ENCODE data around the gene NRXN3.

The NRXN3 gene

DNA sequence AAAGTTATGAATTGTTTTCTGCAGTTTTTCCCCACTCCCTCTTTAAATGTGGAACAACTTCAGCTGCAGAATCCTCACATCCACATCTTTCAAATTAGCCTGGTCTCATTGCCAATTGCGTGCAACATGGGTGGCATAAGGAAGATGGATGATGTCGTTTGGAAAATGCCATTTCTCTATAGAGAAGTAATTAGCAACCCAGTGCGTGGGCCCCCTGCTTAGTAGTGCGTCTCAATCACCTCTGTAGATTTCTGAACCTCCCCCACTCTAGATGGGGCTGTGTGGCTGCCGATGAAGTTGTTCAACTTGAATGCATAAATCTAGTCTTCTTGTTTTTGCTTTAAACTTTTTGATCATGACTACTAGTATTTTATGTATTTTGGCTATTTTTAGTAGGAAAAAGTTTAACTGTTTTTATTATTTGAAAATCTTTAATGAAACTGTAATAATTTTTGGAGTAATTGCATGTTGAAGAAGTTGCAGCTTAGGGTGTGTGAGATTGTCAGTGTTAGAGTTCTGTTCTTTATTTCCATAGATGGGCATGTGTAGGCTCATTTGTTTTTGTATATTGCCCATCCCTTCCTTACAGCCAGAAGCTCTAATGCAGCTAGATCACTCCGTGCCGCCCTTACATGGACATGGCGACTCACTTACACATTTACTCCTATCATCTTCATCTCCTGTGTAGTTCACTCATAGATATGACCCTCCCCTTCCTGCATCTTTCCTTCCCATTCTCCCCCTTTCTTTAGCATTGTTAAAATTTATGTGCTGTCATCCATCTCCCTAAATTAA is 1683.0 kb downstream of the NRXN3 start:
- Mint-ChIP-seq H3K36me3 (no peaks in the 10 kb centered on the region), H3K4me1 (no peaks in the 10 kb centered on the region), H3K27ac (no peak overlapping the region), H3K9me3 (peaks cover 5% of the 10 kb centered on the region), H3K4me3 (no peak overlapping the region), H3K27me3 (no peaks in the 10 kb centered on the region)
- no peak for DNase-seq
- CTCF ChIA-PET, result no interaction called here

DNA sequence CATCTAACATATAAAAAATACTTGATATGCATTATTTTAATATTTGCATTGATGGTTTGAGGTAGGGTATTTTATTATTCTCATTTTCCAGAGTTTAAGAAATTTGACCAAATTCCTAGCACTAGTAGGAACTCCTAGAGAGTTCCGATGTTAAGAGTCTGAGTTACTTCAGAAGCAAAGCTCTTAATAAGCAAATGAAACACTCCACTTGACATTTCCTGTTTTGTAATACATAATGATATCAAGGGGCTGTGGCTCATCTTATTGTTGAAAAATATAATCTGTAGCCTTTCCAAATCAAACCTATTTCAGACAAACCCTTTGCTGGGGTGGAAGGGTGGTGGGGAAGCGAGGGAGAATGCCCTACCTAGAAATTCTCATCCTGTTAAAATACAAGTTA is 1685.6 kb downstream of the NRXN3 start:
- no peaks in the 10 kb centered on the region for H3K36me3 Mint-ChIP-seq
- no peaks in the 10 kb centered on the region for H3K4me1 Mint-ChIP-seq
- CTCF ChIA-PET, result no interaction called here
- no peak overlapping the region for H3K27ac Mint-ChIP-seq
- H3K27me3 Mint-ChIP-seq, result no peaks in the 10 kb centered on the region
- H3K9me3 Mint-ChIP-seq, result peaks cover 5% of the 10 kb centered on the region
- H3K4me3 Mint-ChIP-seq, result no peak overlapping the region
- no peak for DNase-seq

DNA sequence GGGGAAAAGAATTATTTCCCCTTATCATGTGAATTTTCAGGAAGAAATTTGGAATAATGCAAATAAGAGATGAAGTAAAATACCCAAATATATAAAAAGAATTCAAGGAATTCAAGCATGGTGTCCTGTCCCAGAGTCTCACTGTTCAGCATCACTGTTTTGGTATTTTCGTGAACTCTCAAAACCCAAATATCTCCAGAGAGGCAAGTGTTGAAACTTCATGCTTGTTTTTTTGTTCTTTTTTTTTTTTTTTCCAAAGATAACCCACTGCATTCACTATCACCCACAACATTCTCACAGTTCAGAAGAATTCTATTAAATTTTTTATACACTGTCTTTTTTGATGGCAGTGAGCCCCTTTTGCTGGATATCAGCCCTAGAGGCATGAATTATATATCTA is 1686.2 kb downstream of the NRXN3 start:
- Mint-ChIP-seq H3K36me3 (no peaks in the 10 kb centered on the region), H3K4me3 (no peak overlapping the region), H3K9me3 (peaks cover 8% of the 10 kb centered on the region), H3K27ac (no peak overlapping the region), H3K27me3 (no peaks in the 10 kb centered on the region), H3K4me1 (no peaks in the 10 kb centered on the region)
- CTCF ChIA-PET, result no interaction called here
- no peak for DNase-seq

DNA sequence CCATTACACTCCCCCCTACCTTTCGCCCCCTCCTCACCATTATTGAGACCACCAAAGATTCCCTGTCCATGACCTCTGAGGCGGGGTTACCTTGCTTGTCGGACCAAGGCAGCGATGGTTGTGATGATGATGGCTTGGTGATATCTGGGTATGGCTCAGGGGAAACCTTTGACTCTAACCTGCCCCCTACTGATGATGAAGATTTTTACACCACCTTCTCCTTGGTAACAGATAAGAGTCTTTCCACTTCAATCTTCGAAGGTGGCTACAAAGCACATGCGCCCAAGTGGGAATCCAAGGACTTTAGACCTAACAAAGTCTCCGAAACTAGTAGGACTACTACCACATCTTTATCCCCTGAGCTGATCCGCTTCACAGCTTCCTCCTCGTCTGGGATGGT is 1690.9 kb downstream of the NRXN3 start:
- no peaks in the 10 kb centered on the region for H3K27me3 Mint-ChIP-seq
- no peak for DNase-seq
- H3K4me1 Mint-ChIP-seq, result no peaks in the 10 kb centered on the region
- H3K9me3 Mint-ChIP-seq, result peaks cover 5% of the 10 kb centered on the region
- CTCF ChIA-PET, result interaction anchor here (0.6 kb wide), 1 partner anchor 9 kb away, joined by 4 read pairs; no protein-coding TSS in a partner anchor
- no peak overlapping the region for H3K4me3 Mint-ChIP-seq
- H3K36me3 Mint-ChIP-seq, result no peaks in the 10 kb centered on the region
- no peak overlapping the region for H3K27ac Mint-ChIP-seq

DNA sequence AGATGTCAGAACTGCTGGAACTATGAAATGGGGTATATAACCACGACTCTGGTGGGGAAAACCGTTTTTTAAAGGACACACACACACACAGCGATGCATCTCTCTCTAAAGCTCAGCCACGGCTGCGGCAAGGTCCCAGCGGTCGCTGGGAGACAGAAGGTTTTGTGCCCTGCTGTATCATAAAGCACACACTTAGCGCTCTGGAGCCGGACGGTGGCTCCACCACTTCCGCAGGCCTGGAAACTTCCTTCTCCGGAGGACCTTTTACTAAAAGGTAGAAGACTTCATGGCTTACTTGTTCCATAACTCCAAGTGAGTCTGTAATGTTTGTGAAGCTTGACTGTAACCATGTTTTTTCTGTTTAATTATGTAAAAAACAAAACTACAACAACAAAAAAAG is 1691.9 kb downstream of the NRXN3 start:
- no peaks in the 10 kb centered on the region for H3K4me1 Mint-ChIP-seq
- H3K9me3 Mint-ChIP-seq, result peaks cover 12% of the 10 kb centered on the region
- H3K4me3 Mint-ChIP-seq, result no peak overlapping the region

DNA sequence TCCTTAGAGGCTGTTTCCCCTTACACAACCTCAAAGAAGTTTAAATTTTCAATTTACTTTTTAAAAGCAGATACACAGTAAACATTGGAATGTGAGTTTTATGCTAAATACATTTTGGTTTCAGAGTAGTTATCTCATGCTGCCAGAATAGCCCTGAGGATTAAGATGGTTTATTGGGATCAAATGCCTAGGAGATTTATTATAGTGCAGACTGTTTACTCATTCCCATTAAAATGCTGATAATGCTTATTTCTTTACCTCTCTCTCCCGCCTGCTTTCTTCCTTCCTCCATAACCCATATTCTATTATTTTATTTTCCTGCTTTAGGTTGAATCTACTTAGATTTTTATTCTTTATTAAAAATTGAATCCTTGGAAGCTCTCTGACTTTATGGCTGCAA is 1701.0 kb downstream of the NRXN3 start:
- H3K4me3 Mint-ChIP-seq, result no peak overlapping the region
- no peaks in the 10 kb centered on the region for H3K36me3 Mint-ChIP-seq
- no peak for DNase-seq
- CTCF ChIA-PET, result no interaction called here
- H3K27ac Mint-ChIP-seq, result no peak overlapping the region
- peaks cover 9% of the 10 kb centered on the region for H3K9me3 Mint-ChIP-seq
- H3K4me1 Mint-ChIP-seq, result no peaks in the 10 kb centered on the region
- H3K27me3 Mint-ChIP-seq, result no peaks in the 10 kb centered on the region

More for the DNA sequence above, 1691.9 kb downstream of the NRXN3 start:
- CTCF ChIA-PET, result no interaction called here
- Mint-ChIP-seq H3K27ac (no peak overlapping the region), H3K36me3 (no peaks in the 10 kb centered on the region), H3K27me3 (no peaks in the 10 kb centered on the region)
- no peak for DNase-seq

DNA sequence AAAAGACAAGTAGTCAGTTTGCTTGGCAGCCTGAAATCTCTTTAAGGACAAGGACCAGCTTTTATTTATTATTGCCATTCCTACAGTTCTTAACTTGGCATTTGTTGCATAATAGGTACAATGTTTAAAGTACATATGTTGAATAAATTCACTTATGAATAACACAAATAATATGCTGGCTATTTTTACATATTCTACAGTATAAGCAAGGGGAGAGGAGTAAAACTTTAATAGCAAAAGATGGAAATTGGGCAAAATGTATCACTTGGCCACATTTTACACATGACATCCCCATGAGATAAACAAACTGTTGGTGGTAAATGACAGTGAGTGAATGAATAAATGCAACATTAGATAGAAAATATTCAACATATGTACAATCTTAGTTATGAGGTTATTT is 1708.1 kb downstream of the NRXN3 start:
- no peak for DNase-seq
- H3K4me1 Mint-ChIP-seq, result no peaks in the 10 kb centered on the region

DNA sequence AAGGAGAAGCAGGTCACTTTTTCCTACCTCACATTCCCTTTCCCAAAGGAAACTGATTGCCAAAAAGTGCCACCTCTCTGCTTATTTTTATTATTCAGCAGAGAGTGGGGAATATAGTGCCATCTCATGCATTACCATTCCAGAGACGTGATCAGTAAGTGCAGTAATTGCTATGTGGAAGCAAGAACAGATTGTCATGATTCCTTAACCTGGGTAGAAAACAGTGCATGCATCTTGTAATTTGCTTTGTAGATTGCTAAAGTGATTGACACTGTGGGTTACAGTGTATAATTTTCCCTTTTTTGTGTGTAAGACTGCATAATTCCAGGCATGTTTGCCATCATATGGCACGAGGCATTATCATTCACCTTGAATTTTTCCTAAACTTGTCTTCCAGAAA is 1708.6 kb downstream of the NRXN3 start:
- Mint-ChIP-seq H3K9me3 (no peaks in the 10 kb centered on the region), H3K4me3 (no peak overlapping the region), H3K36me3 (no peaks in the 10 kb centered on the region), H3K4me1 (no peaks in the 10 kb centered on the region), H3K27ac (no peak overlapping the region), H3K27me3 (no peaks in the 10 kb centered on the region)
- CTCF ChIA-PET, result no interaction called here
- DNase-seq, result no peak

More for the DNA sequence above, 1708.1 kb downstream of the NRXN3 start:
- H3K36me3 Mint-ChIP-seq, result no peaks in the 10 kb centered on the region
- no peak overlapping the region for H3K27ac Mint-ChIP-seq
- no peaks in the 10 kb centered on the region for H3K27me3 Mint-ChIP-seq
- no peak overlapping the region for H3K4me3 Mint-ChIP-seq
- H3K9me3 Mint-ChIP-seq, result no peaks in the 10 kb centered on the region
- CTCF ChIA-PET, result no interaction called here

DNA sequence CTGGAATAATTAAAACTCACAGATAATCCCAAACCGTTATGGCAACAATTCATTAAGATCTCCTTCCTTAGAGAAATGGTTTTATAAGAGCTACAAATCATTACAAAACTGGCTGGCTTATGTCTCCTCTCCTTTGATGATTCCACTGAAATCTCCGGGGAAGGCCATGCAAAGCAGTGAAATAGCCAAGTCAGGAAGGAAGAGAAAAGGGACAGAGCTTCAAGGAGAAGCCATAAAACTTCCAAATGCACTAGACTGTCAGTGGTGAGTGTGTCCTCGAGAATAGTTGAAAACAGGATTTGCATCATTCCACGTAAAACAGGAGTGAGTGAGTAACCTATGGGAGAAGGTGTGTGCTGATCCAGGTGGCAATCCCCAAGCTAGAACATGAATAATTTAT is 1711.1 kb downstream of the NRXN3 start:
- CTCF ChIA-PET, result no interaction called here
- H3K4me1 Mint-ChIP-seq, result no peaks in the 10 kb centered on the region
- peaks cover 2% of the 10 kb centered on the region for H3K9me3 Mint-ChIP-seq
- no peak overlapping the region for H3K4me3 Mint-ChIP-seq
- no peak for DNase-seq
- H3K27me3 Mint-ChIP-seq, result no peaks in the 10 kb centered on the region
- H3K36me3 Mint-ChIP-seq, result no peaks in the 10 kb centered on the region
- no peak overlapping the region for H3K27ac Mint-ChIP-seq

DNA sequence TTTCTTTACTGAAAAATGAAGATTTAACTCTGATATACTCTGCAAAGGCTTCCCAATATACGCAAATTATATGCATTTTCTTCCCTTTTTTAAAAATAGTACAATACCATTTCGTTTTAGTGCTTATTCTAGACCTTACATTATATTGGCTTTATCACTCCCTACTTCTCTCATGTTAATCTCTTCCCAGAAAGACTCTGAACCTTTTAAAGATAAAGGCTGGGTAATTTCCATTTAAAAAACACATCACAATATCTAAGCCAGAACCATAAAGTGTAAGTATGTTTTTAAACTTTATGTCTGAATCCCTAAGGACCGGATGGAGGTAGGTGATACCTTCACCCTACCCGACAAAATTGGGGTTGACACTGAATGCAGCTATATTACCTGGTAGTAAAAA is 1720.4 kb downstream of the NRXN3 start:
- CTCF ChIA-PET, result no interaction called here

DNA sequence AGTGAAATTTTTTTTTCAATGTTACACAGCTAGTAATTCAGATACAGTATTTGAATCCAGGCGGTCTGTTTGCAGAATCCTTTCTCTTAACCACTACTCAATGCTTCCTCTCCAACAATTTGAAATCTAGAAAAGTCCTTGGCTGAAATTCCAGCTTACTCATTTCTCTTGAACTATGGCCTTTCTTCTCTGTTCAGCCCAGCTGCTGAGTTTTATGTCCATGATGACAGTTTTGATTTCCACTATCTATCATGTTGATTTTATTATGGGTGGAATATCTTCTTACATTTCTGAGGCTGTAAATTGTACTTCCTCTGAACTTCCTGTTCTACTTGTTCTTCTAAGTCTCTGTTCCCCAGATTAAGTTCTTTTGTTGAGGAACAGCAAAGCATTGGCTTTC is 1725.8 kb downstream of the NRXN3 start:
- CTCF ChIA-PET, result no interaction called here
- no peak overlapping the region for H3K4me3 Mint-ChIP-seq
- H3K4me1 Mint-ChIP-seq, result no peaks in the 10 kb centered on the region
- H3K27ac Mint-ChIP-seq, result no peak overlapping the region
- H3K27me3 Mint-ChIP-seq, result no peaks in the 10 kb centered on the region
- no peak for DNase-seq
- H3K9me3 Mint-ChIP-seq, result peaks cover 2% of the 10 kb centered on the region
- H3K36me3 Mint-ChIP-seq, result no peaks in the 10 kb centered on the region

More for the DNA sequence above, 1720.4 kb downstream of the NRXN3 start:
- H3K36me3 Mint-ChIP-seq, result no peaks in the 10 kb centered on the region
- H3K27ac Mint-ChIP-seq, result no peak overlapping the region
- no peaks in the 10 kb centered on the region for H3K27me3 Mint-ChIP-seq
- H3K4me1 Mint-ChIP-seq, result no peaks in the 10 kb centered on the region
- no peak for DNase-seq
- H3K9me3 Mint-ChIP-seq, result no peaks in the 10 kb centered on the region
- H3K4me3 Mint-ChIP-seq, result no peak overlapping the region

DNA sequence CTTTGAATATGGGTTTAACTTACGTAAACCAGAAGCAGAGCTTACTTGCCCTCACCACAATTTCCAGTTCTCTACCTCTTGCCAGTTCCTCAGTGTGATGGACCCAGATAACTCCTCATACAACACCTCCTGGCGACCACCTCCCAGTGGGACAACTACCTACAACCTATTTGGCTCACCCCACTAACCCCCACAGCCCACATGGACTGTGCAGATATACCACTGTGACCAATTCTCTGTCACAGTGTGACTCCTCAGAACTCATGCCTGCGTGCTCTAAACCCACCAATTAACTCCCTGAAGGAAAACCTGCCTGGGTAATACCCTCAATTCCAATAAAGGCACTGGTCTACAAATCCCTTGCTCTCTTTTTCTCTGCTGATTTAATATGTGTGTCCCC is 1729.4 kb downstream of the NRXN3 start:
- CTCF ChIA-PET, result no interaction called here
- Mint-ChIP-seq H3K4me1 (no peaks in the 10 kb centered on the region), H3K27me3 (no peaks in the 10 kb centered on the region), H3K4me3 (no peak overlapping the region), H3K9me3 (peaks cover 4% of the 10 kb centered on the region), H3K36me3 (no peaks in the 10 kb centered on the region), H3K27ac (no peak overlapping the region)
- no peak for DNase-seq

DNA sequence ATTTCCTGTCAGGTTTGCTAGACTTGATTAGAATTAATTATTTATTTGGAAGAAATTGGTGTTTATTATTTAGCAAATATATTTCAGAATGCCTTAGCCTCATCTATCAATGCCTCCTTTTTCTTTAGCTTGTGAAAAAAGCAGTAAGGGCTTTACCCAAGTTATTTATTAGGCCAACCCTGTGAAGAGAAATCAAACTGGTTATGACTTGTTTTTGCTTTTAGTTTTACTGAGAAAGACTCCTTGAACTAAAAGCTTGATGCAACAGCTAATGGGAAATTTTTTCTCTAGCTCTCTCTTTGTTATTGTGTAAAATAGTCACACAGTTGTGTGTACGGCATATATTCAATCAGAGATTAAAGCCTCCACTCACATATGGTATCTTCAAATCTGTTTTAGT is 1734.3 kb downstream of the NRXN3 start:
- no peak for DNase-seq
- Mint-ChIP-seq H3K4me3 (no peak overlapping the region), H3K27ac (no peak overlapping the region), H3K36me3 (no peaks in the 10 kb centered on the region), H3K4me1 (no peaks in the 10 kb centered on the region), H3K27me3 (no peaks in the 10 kb centered on the region), H3K9me3 (peaks cover 2% of the 10 kb centered on the region)
- CTCF ChIA-PET, result no interaction called here

DNA sequence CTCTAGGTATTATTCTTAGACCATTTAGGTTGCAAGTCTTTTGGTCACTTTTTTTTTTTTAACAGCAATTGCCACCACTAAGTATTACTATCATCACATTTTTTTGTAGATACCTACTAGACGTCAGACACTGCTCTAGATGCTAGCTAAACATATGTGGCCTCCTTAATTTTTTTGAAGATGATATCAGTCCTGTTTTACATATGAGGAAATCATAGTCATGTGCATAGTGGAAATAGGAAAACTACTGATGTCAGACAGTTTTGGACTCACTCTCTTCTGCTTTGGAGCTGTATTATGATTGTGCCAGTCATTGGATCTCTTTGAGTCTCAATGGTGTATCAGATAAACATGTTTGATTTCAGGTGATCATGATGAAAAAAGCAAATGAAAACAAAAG is 1736.8 kb downstream of the NRXN3 start:
- H3K4me1 Mint-ChIP-seq, result no peaks in the 10 kb centered on the region
- H3K9me3 Mint-ChIP-seq, result peaks cover 2% of the 10 kb centered on the region
- no peak overlapping the region for H3K27ac Mint-ChIP-seq
- H3K36me3 Mint-ChIP-seq, result no peaks in the 10 kb centered on the region
- CTCF ChIA-PET, result no interaction called here
- no peaks in the 10 kb centered on the region for H3K27me3 Mint-ChIP-seq
- no peak for DNase-seq
- H3K4me3 Mint-ChIP-seq, result no peak overlapping the region

DNA sequence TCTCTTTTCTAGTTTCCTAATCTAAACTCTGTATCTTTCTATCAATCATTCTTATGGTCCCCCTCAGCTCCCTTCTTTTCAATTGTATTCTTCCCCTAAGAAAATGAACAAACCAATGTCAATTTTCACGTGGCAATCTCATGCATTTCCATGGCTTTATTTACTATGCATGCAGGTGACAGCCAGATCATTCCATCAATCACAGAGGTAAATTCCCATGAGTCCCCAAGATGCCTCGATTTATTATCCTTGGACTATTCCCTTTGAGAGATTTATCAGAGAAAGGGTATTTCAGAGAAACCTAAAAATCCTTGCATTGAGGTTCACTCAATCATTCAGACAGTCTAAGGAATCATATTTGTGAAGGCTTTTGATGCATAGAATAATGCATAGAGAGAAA is 1739.9 kb downstream of the NRXN3 start:
- Mint-ChIP-seq H3K4me3 (no peak overlapping the region), H3K36me3 (no peaks in the 10 kb centered on the region), H3K4me1 (no peaks in the 10 kb centered on the region), H3K27me3 (no peaks in the 10 kb centered on the region), H3K27ac (no peak overlapping the region), H3K9me3 (peaks cover 1% of the 10 kb centered on the region)
- DNase-seq, result no peak
- CTCF ChIA-PET, result no interaction called here

DNA sequence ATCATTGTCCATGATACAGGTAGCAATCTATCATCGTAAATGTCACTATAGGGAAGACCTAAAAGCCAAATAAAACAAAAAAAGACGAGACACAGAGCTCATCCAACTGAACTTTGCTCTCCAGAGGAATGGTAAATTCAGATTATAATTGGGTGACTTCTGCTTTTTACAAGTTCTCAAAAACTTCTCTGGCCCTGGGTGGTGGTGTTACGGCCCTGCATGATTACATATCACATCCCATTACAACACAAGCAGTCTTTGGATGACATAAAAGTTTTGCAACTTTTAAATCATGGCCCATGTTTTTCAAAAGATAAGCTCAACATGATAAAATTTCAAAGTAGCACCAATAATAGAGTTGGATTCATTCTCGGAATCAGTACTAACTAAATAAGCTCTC is 1741.6 kb downstream of the NRXN3 start:
- DNase-seq, result no peak
- H3K27me3 Mint-ChIP-seq, result no peaks in the 10 kb centered on the region
- H3K4me1 Mint-ChIP-seq, result no peaks in the 10 kb centered on the region
- no peak overlapping the region for H3K27ac Mint-ChIP-seq
- no peaks in the 10 kb centered on the region for H3K36me3 Mint-ChIP-seq
- H3K9me3 Mint-ChIP-seq, result peaks cover 1% of the 10 kb centered on the region
- no peak overlapping the region for H3K4me3 Mint-ChIP-seq
- CTCF ChIA-PET, result no interaction called here
